ENCODE measurements around the gene DNER. TPM values are rescaled to one million over a fixed set of nuclear protein-coding genes. Genes with fewer than 3 reads are reported as not detected.
A peak's percentile ranks its signal among the peaks of the same experiment; 100 is the strongest.

DNER gene
- total RNA-seq, 2 donors from 2014 or later = 0.27 to 3.3 TPM

- peak overlapping the region; percentile 95 to 98 for H3K27ac ChIP-seq
- H3K9me3 ChIP-seq = no peaks in the 10 kb centered on the region
- no peaks in the 10 kb centered on the region for H3K27me3 ChIP-seq (replicated peaks; ENCODE audit: insufficient read depth)
- peaks cover 21 to 43% of the 10 kb centered on the region in 2 donors for H3K4me1 ChIP-seq (ENCODE audit: control insufficient read depth in 1 of 2, low read depth in 2 of 2)
- H3K36me3 ChIP-seq = no peaks in the 10 kb centered on the region
- TF ChIP-seq CTCF (IDR thresholded peaks at IDR 0.05) = no peak
- ATAC-seq (ENCODE audit: insufficient number of reproducible peaks, low FRiP score, low read depth) (no peak), DNase-seq (ENCODE audit: low spot score) (no peak)
- peak overlapping the region; percentile 61 for H3K4me3 ChIP-seq
These were observed 268.7 kb downstream of the DNER start for GRCh38 chr2:229445501-229446211.

GRCh38 chr2:229445019-229445418 is 269.3 kb downstream of the DNER start:
- no peaks in the 10 kb centered on the region for H3K27me3 ChIP-seq (replicated peaks; ENCODE audit: insufficient read depth)
- peaks cover 21 to 43% of the 10 kb centered on the region in 2 donors for H3K4me1 ChIP-seq (ENCODE audit: control insufficient read depth in 1 of 2, low read depth in 2 of 2)
- peak overlapping the region; percentile 95 to 98 for H3K27ac ChIP-seq
- DNase-seq (ENCODE audit: low spot score) = peak; percentile 71
- peak; percentile 26 for TF ChIP-seq CTCF (IDR thresholded peaks at IDR 0.05)
- ATAC-seq (ENCODE audit: insufficient number of reproducible peaks, low FRiP score, low read depth) = peak; percentile 98
- H3K4me3 ChIP-seq = peak overlapping the region; percentile 61
- H3K9me3 ChIP-seq = no peaks in the 10 kb centered on the region
- H3K36me3 ChIP-seq = no peaks in the 10 kb centered on the region

- H3K4me3 ChIP-seq = no peak overlapping the region
- H3K27me3 ChIP-seq (replicated peaks; ENCODE audit: insufficient read depth) = no peaks in the 10 kb centered on the region
- peaks cover 21 to 43% of the 10 kb centered on the region in 2 donors for H3K4me1 ChIP-seq (ENCODE audit: control insufficient read depth in 1 of 2, low read depth in 2 of 2)
- DNase-seq (ENCODE audit: low spot score) (no peak), ATAC-seq (ENCODE audit: insufficient number of reproducible peaks, low FRiP score, low read depth) (no peak)
- H3K27ac ChIP-seq = peak overlapping the region; percentile 95 to 98
- H3K36me3 ChIP-seq = no peaks in the 10 kb centered on the region
- H3K9me3 ChIP-seq = no peaks in the 10 kb centered on the region
- no peak for TF ChIP-seq CTCF (IDR thresholded peaks at IDR 0.05)
These were observed 270.6 kb downstream of the DNER start for GRCh38 chr2:229443546-229444268.

- H3K27ac ChIP-seq = peak overlapping the region; percentile 95 to 98
- no peak overlapping the region for H3K4me3 ChIP-seq
- no peak for DNase-seq (ENCODE audit: low spot score)
These were observed 271.2 kb downstream of the DNER start for GRCh38 chr2:229443141-229443540.

More at GRCh38 chr2:229443141-229443540, 271.2 kb downstream of the DNER start:
- Histone ChIP-seq H3K4me1 (ENCODE audit: control insufficient read depth in 1 of 2, low read depth in 2 of 2) (peaks cover 21 to 43% of the 10 kb centered on the region in 2 donors), H3K27me3 (replicated peaks; ENCODE audit: insufficient read depth) (no peaks in the 10 kb centered on the region), H3K36me3 (no peaks in the 10 kb centered on the region), H3K9me3 (no peaks in the 10 kb centered on the region)
- TF ChIP-seq CTCF (IDR thresholded peaks at IDR 0.05) = no peak
- no peak for ATAC-seq (ENCODE audit: insufficient number of reproducible peaks, low FRiP score, low read depth)
